Measurements from ENCODE around the gene UBE2G1.
A peak's percentile ranks its signal among the peaks of the same experiment; 100 is the strongest.

The UBE2G1 gene

GRCh38 chr17:4318596-4318995 lies 47.9 kb downstream of the UBE2G1 start:
- Mint-ChIP-seq H3K9me3 (no peaks in the 10 kb centered on the region), H3K27me3 (no peaks in the 10 kb centered on the region), H3K36me3 (ENCODE audit: insufficient read depth) (peaks cover 13% of the 10 kb centered on the region), H3K4me1 (ENCODE audit: low read depth in 2 of 2) (peaks cover 31 to 51% of the 10 kb centered on the region in 2 donors), H3K4me3 (no peak overlapping the region), H3K27ac (no peak overlapping the region)
- ATAC-seq (replicated peaks), result no peak
- DNase-seq, result no peak

- Mint-ChIP-seq H3K36me3 (ENCODE audit: insufficient read depth) (peaks cover 13% of the 10 kb centered on the region), H3K9me3 (no peaks in the 10 kb centered on the region), H3K27ac (no peak overlapping the region), H3K4me1 (ENCODE audit: low read depth in 2 of 2) (peaks cover 35 to 51% of the 10 kb centered on the region in 2 donors), H3K27me3 (no peaks in the 10 kb centered on the region), H3K4me3 (no peak overlapping the region)
- ATAC-seq (replicated peaks) (no peak), DNase-seq (no peak)
Observed at GRCh38 chr17:4318186-4318585, 48.3 kb downstream of the UBE2G1 start.

GRCh38 chr17:4317610-4318009 lies 48.9 kb downstream of the UBE2G1 start:
- Mint-ChIP-seq H3K4me1 (ENCODE audit: low read depth in 2 of 2) (peaks cover 39 to 52% of the 10 kb centered on the region in 2 donors), H3K4me3 (no peak overlapping the region), H3K9me3 (no peaks in the 10 kb centered on the region), H3K27ac (no peak overlapping the region), H3K36me3 (ENCODE audit: insufficient read depth) (peaks cover 14% of the 10 kb centered on the region), H3K27me3 (no peaks in the 10 kb centered on the region)
- ATAC-seq (replicated peaks) (no peak), DNase-seq (no peak)

DNA sequence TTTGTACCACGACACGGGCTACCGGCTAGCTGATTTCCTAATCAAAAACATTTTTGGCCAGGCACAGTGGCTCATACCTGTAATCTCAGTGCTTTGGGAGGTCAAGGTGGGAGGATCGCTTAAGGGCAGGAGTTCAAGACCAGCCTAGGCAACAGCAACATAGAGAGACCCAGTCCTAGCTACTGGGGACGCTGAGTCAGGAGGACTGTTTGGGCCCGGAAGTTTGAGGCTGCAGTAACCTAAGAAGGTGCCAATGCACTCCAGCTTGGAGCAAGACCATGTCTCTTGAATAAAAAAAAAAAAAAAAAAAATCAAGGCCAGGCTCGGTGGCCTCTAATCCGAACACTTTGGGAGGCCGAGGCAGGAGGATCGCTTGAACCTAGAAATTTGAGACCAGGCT lies 49.8 kb downstream of the UBE2G1 start:
- no peak for DNase-seq
- no peak overlapping the region for H3K4me3 Mint-ChIP-seq
- H3K27ac Mint-ChIP-seq, result no peak overlapping the region
- ATAC-seq (replicated peaks), result no peak
- no peaks in the 10 kb centered on the region for H3K27me3 Mint-ChIP-seq
- H3K9me3 Mint-ChIP-seq, result no peaks in the 10 kb centered on the region
- H3K4me1 Mint-ChIP-seq (ENCODE audit: low read depth in 2 of 2), result peaks cover 36 to 50% of the 10 kb centered on the region in 2 donors
- H3K36me3 Mint-ChIP-seq (ENCODE audit: insufficient read depth), result peaks cover 16% of the 10 kb centered on the region

- ATAC-seq (replicated peaks) (no peak), DNase-seq (no peak)
- H3K27me3 Mint-ChIP-seq, result no peaks in the 10 kb centered on the region
- H3K27ac Mint-ChIP-seq, result no peak overlapping the region
- no peak overlapping the region for H3K4me3 Mint-ChIP-seq
- peaks cover 51 to 66% of the 10 kb centered on the region in 2 donors for H3K4me1 Mint-ChIP-seq (ENCODE audit: low read depth in 2 of 2)
- no peaks in the 10 kb centered on the region for H3K9me3 Mint-ChIP-seq
- H3K36me3 Mint-ChIP-seq (ENCODE audit: insufficient read depth), result peaks cover 16% of the 10 kb centered on the region
Observed at GRCh38 chr17:4314618-4315017, 51.9 kb downstream of the UBE2G1 start.

GRCh38 chr17:4314179-4314578 lies 52.3 kb downstream of the UBE2G1 start:
- Mint-ChIP-seq H3K4me3 (no peak overlapping the region), H3K36me3 (ENCODE audit: insufficient read depth) (peaks cover 16% of the 10 kb centered on the region), H3K9me3 (no peaks in the 10 kb centered on the region), H3K27ac (no peak overlapping the region), H3K27me3 (no peaks in the 10 kb centered on the region), H3K4me1 (ENCODE audit: low read depth in 2 of 2) (peaks cover 49 to 64% of the 10 kb centered on the region in 2 donors)
- no peak for DNase-seq
- ATAC-seq (replicated peaks), result no peak

DNA sequence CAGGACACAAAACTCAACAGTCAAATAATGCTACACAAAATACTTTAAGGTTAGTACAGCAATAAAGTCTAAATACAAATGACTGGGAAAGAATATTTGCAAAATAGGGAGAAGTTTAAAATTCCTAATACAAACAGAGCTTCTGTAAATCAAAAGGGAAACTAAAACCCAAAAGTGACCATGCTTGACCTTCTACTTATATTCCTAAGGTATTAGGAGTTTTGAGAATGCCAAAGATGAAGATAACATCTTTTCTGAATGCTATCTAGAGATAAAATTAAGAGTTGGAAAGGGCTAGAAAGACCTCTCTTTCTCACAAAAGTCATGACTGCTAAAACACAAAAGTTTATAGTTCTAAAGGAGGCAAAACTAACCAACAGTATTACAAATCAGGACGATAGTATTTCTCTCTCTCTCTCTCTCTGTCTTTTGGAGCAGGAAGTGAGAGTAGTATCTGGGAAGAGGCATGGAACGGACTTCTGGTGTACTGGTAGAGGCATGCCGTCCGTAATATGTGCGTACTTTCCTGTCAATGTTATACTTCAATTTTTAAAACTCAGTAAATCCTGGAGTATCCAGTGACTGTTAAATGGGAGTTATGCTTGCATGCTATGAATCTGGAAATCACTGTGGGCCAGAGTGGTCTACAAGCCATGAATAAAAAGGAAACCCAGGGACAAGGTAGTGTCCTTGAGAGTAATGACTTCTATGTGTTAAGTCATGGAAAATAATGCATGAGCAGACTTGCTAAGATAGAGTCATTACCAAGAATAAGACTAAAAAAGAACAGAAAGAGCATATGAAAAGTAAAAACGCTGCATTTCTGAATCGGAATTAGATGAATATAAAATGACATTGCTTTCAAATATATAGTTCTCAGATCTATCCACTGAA lies 53.0 kb downstream of the UBE2G1 start:
- no peaks in the 10 kb centered on the region for H3K27me3 Mint-ChIP-seq
- H3K36me3 Mint-ChIP-seq (ENCODE audit: insufficient read depth), result peaks cover 16% of the 10 kb centered on the region
- H3K9me3 Mint-ChIP-seq, result no peaks in the 10 kb centered on the region
- DNase-seq (no peak), ATAC-seq (replicated peaks) (no peak)
- H3K27ac Mint-ChIP-seq, result no peak overlapping the region
- H3K4me1 Mint-ChIP-seq (ENCODE audit: low read depth in 2 of 2), result peaks cover 50 to 64% of the 10 kb centered on the region in 2 donors
- no peak overlapping the region for H3K4me3 Mint-ChIP-seq

DNA sequence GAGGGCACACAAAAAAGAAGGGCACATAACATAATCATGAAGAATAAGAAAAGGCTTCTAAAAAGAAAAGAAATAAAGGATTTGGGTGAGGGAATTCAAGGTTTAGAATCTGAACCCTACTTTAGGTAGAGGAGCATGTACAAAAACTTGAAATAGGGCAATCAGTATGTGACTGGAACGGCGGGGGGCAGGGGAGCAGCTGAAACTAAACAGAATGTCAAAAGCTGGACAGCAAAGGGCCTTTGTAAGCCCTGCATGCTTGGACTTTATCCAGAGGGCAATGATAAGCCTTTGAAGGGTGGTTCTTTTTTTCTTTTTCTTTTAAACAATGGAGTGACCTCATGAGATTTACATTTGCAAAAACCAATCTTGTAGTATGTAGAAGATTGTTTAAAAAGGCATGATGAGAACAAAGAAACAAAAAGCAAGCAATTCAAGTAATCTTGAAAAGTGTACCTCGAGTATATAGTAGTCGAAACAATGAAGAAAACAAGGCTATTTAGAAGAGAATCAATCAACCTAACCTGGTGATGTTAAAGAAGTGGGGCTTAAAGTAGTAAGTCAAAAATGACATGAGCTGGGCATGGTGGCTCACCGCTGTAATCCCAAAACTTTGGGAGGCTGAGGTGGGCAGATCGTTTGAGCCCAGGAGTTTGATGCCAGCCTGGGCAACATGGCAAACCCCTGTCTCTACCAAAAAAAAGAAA lies 56.0 kb downstream of the UBE2G1 start:
- H3K36me3 Mint-ChIP-seq (ENCODE audit: insufficient read depth), result peaks cover 22% of the 10 kb centered on the region
- peaks cover 54 to 62% of the 10 kb centered on the region in 2 donors for H3K4me1 Mint-ChIP-seq (ENCODE audit: low read depth in 2 of 2)
- H3K9me3 Mint-ChIP-seq, result no peaks in the 10 kb centered on the region
- H3K27ac Mint-ChIP-seq, result peak overlapping the region; percentile 21 to 22
- no peaks in the 10 kb centered on the region for H3K27me3 Mint-ChIP-seq
- no peak overlapping the region for H3K4me3 Mint-ChIP-seq
- ATAC-seq (replicated peaks) (no peak), DNase-seq (no peak)

- Mint-ChIP-seq H3K4me1 (ENCODE audit: low read depth in 2 of 2) (peaks cover 53 to 61% of the 10 kb centered on the region in 2 donors), H3K27me3 (no peaks in the 10 kb centered on the region), H3K4me3 (no peak overlapping the region), H3K27ac (peak overlapping the region; percentile 21 to 22), H3K9me3 (no peaks in the 10 kb centered on the region), H3K36me3 (ENCODE audit: insufficient read depth) (peaks cover 28% of the 10 kb centered on the region)
- ATAC-seq (replicated peaks) (no peak), DNase-seq (no peak)
Observed at GRCh38 chr17:4309897-4310296, 56.6 kb downstream of the UBE2G1 start.

GRCh38 chr17:4307179-4307930 lies 59.1 kb downstream of the UBE2G1 start:
- peaks cover 39% of the 10 kb centered on the region for H3K36me3 Mint-ChIP-seq (ENCODE audit: insufficient read depth)
- peaks cover 32 to 43% of the 10 kb centered on the region in 2 donors for H3K4me1 Mint-ChIP-seq (ENCODE audit: low read depth in 2 of 2)
- DNase-seq, result no peak
- no peak for ATAC-seq (replicated peaks)
- peak overlapping the region; percentile 54 to 86 for H3K27ac Mint-ChIP-seq
- no peaks in the 10 kb centered on the region for H3K27me3 Mint-ChIP-seq
- H3K4me3 Mint-ChIP-seq, result peak overlapping the region in 1 of 2 donors; percentile 10
- H3K9me3 Mint-ChIP-seq, result no peaks in the 10 kb centered on the region

DNA sequence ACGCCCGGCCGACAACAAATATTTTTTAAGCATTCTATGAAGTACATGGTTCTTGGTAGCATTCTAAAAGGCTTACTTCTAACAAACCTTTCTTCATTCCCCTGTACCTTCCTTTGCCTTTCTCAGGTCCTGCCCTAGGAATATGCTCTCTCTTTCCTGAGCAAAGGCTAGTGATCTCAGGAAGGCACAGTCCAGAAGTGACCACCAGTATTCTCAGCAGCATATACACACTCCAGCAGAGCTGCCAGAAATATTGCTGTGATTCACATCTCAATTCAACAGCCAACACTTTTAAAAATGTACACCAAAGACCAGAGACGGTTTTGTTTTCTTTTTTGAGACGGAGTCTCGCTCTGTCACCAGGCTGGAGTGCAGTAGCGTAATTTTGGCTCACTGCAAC lies 61.3 kb downstream of the UBE2G1 start:
- DNase-seq (no peak), ATAC-seq (replicated peaks) (no peak)
- peaks cover 54% of the 10 kb centered on the region for H3K36me3 Mint-ChIP-seq (ENCODE audit: insufficient read depth)
- peak overlapping the region in 1 of 2 donors; percentile 51 for H3K27ac Mint-ChIP-seq
- no peak overlapping the region for H3K4me3 Mint-ChIP-seq
- peaks cover 22 to 29% of the 10 kb centered on the region in 2 donors for H3K4me1 Mint-ChIP-seq (ENCODE audit: low read depth in 2 of 2)
- H3K27me3 Mint-ChIP-seq, result no peaks in the 10 kb centered on the region
- no peaks in the 10 kb centered on the region for H3K9me3 Mint-ChIP-seq

DNA sequence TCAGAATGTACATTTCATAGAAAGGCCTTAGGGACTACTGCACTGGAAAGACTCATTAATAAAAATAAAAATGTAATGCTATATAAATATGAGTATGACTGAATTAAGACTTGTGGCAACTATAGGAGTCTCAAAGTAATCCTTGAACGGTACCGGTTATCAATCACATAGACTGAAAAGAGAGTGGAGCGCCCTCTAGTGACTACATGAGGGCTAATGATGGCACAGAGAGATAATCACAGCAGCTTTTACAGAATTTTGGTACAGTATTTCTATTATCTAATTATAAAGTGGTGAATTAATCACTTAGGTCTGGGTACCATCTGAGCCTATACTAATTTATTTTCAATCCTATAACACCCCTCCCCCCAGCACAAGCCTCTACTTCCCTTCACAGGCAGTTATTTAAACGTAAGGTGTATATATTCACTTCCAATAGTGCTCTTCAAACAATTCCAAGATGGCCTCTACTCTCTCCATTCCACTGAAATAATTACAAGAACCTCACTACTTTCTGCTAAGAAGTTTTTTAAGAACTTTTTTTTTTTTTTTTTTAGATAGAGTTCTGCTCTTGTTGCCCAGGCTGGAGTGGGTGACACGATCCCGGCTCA lies 62.0 kb downstream of the UBE2G1 start:
- Mint-ChIP-seq H3K4me3 (no peak overlapping the region), H3K27ac (no peak overlapping the region), H3K27me3 (no peaks in the 10 kb centered on the region), H3K36me3 (ENCODE audit: insufficient read depth) (peaks cover 58% of the 10 kb centered on the region), H3K4me1 (ENCODE audit: low read depth in 2 of 2) (peaks cover 15 to 22% of the 10 kb centered on the region in 2 donors), H3K9me3 (no peaks in the 10 kb centered on the region)
- DNase-seq (peak; percentile 55 to 66 (median 57)), ATAC-seq (replicated peaks) (peak; percentile 93)

- Mint-ChIP-seq H3K4me3 (no peak overlapping the region), H3K9me3 (no peaks in the 10 kb centered on the region), H3K27me3 (no peaks in the 10 kb centered on the region), H3K4me1 (ENCODE audit: low read depth in 2 of 2) (peaks cover 12 to 26% of the 10 kb centered on the region in 2 donors), H3K27ac (no peak overlapping the region), H3K36me3 (ENCODE audit: insufficient read depth) (peaks cover 60% of the 10 kb centered on the region)
- ATAC-seq (replicated peaks) (no peak), DNase-seq (no peak)
Observed at GRCh38 chr17:4301066-4301465, 65.4 kb downstream of the UBE2G1 start.
